GM19023 (cell line): ENCODE measurements around the gene CD69.
A peak's percentile ranks its signal among the peaks of the same experiment; 100 is the strongest.

Experiments used
- ATAC-seq: cut with Tn5 transposase; IDR thresholded peaks from one replicate; pipeline ENCODE4 v1.9.1; 2021; ENCODE audit warnings: mild to moderate bottlenecking, moderate library complexity; ENCODE audit not compliant: unreplicated experiment

CD69 gene

GRCh38 chr12:9760699-9761418 lies at the start of gene CD69:
Gene CD69, minus strand, starts transcription at chr12:9760901. Its CDS starts 81 bp downstream, at chr12:9760820.
- ATAC-seq, result peak; percentile 39

GRCh38 chr12:9809866-9810265 lies 49.2 kb upstream of the CD69 start:
- ATAC-seq, result no peak

- no peak for ATAC-seq
Observed at GRCh38 chr12:9809338-9809737, 48.6 kb upstream of the CD69 start.

- no peak for ATAC-seq
Observed at GRCh38 chr12:9808504-9808903, 47.8 kb upstream of the CD69 start.

GRCh38 chr12:9806714-9807113 lies 46.0 kb upstream of the CD69 start:
- ATAC-seq, result no peak

GRCh38 chr12:9805883-9806282 lies 45.2 kb upstream of the CD69 start:
- no peak for ATAC-seq

- no peak for ATAC-seq
Observed at GRCh38 chr12:9799961-9800360, 39.3 kb upstream of the CD69 start.

GRCh38 chr12:9797722-9798619 lies 37.3 kb upstream of the CD69 start:
- peak; percentile 99 for ATAC-seq

GRCh38 chr12:9796971-9797370 lies 36.3 kb upstream of the CD69 start:
- no peak for ATAC-seq

GRCh38 chr12:9796346-9796745 lies 35.6 kb upstream of the CD69 start:
- ATAC-seq, result no peak

- ATAC-seq, result no peak
Observed at GRCh38 chr12:9795945-9796344, 35.2 kb upstream of the CD69 start.

GRCh38 chr12:9794484-9795093 lies 33.9 kb upstream of the CD69 start:
- no peak for ATAC-seq

- ATAC-seq, result no peak
Observed at GRCh38 chr12:9793779-9794395, 33.2 kb upstream of the CD69 start.

- no peak for ATAC-seq
Observed at GRCh38 chr12:9792961-9793617, 32.4 kb upstream of the CD69 start.

- no peak for ATAC-seq
Observed at GRCh38 chr12:9792185-9792900, 31.6 kb upstream of the CD69 start.

- no peak for ATAC-seq
Observed at GRCh38 chr12:9786726-9787717, 26.3 kb upstream of the CD69 start.

- ATAC-seq, result no peak
Observed at GRCh38 chr12:9784816-9785215, 24.1 kb upstream of the CD69 start.

- no peak for ATAC-seq
Observed at GRCh38 chr12:9784326-9784725, 23.6 kb upstream of the CD69 start.
